Natural killer cell treated with Interleukin-12 subunit alpha and Interleukin-12 subunit beta and Interleukin-15 and Interleukin-18, amount 100 ng/mL, for 72 hours (primary cell): ENCODE measurements around the gene ZHX3. TPM values are rescaled to one million over a fixed set of nuclear protein-coding genes. Genes with fewer than 3 reads are reported as not detected.
A peak's percentile ranks its signal among the peaks of the same experiment; 100 is the strongest.

Experiments
- ATAC-seq, 2 donors: fragments of 150-1000 bp; cut with Tn5 transposase in 1 of 2; sonication (Bioruptor Pico), chemical (Tn5 transposase) in 1 of 2; 2 replicates each; pipeline ENCODE4 v1.10.0; 2021
- DNase-seq: peaks from one replicate; pipeline ENCODE4 v3.0.0; 2022; ENCODE audit warnings: low spot score
- H3K27ac Mint-ChIP-seq, 2 donors: 1 replicate in 1 of 2; 2 replicates in 1 of 2; pipeline ENCODE4 v1.8.0; 2022; ENCODE audit warnings: mixed read lengths in 2 of 2, mild to moderate bottlenecking in 1 of 2, moderate library complexity in 1 of 2
- H3K27me3 Mint-ChIP-seq, 2 donors: 1 replicate in 1 of 2; 2 replicates in 1 of 2; pipeline ENCODE4 v1.8.0; 2022; ENCODE audit warnings: mixed read lengths in 2 of 2
- H3K36me3 Mint-ChIP-seq: one replicate; pipeline ENCODE4 v1.8.0; 2022; ENCODE audit warnings: mixed read lengths
- H3K4me1 Mint-ChIP-seq, 2 donors: 1 replicate in 1 of 2; 2 replicates in 1 of 2; pipeline ENCODE4 v1.8.0; 2022; ENCODE audit warnings: low read depth in 2 of 2, mixed read lengths in 2 of 2, mild to moderate bottlenecking in 1 of 2
- H3K4me3 Mint-ChIP-seq: one replicate; pipeline ENCODE4 v1.8.0; 2022; ENCODE audit warnings: mixed read lengths
- H3K9me3 Mint-ChIP-seq: 2 replicates; pipeline ENCODE4 v1.8.0; 2022; ENCODE audit warnings: mixed read lengths
- total RNA-seq, 2 donors: library from RNA; stranded (reverse); gene quantifications; one replicate each; pipeline ENCODE4 v1.2.3, GENCODE V29; 2022

The ZHX3 gene
- total RNA-seq, 2 donors from 2014 or later: 7.6 to 21.6 TPM

DNA sequence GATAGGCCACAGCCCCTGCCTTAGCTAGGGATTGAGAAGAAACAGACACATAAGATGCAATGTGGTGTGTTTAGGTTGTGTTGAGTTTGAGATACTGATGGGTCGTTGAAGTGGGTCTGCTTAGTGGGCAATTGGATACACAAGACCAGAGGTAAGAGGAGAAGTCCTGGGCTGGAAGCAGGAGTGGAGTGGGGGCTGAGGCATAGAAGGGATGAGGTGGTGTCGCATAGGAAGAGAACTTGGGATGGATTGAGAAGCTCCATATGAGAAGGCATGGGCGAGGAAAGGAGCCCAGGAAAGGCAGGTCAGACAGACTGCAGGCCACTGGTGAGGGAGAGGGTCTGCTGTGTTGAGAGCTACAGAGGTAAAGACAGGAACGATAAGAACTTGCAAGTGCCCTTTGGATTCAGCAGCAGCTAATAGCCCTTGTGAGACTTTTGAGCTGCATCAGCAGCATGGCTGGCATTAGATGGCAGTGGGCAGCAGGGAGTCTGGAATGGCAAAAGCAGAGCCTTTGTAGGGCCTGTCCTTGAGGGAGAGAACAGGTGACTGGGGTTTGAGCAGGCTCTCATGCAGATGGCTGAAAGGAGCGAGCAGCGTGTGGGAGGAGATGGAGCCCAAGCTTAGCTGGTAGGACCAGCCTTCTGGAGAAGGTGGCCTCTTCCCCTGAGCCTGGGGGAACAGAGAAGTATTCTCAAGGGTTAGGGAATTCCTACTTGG lies 147.0 kb downstream of the ZHX3 start:
- no peak for DNase-seq
- H3K4me1 Mint-ChIP-seq: peaks cover 27 to 28% of the 10 kb centered on the region in 2 donors
- no peaks in the 10 kb centered on the region for H3K9me3 Mint-ChIP-seq
- peaks cover 0 to 2% of the 10 kb centered on the region in 2 donors for H3K27me3 Mint-ChIP-seq
- H3K36me3 Mint-ChIP-seq: peaks cover 7% of the 10 kb centered on the region
- no peak overlapping the region for H3K27ac Mint-ChIP-seq
- no peak overlapping the region for H3K4me3 Mint-ChIP-seq
- no peak for ATAC-seq

- H3K36me3 Mint-ChIP-seq: peaks cover 7% of the 10 kb centered on the region
- H3K27me3 Mint-ChIP-seq: peaks cover 0 to 2% of the 10 kb centered on the region in 2 donors
- H3K4me3 Mint-ChIP-seq: no peak overlapping the region
- no peak overlapping the region for H3K27ac Mint-ChIP-seq
- DNase-seq (no peak), ATAC-seq (no peak)
- H3K4me1 Mint-ChIP-seq: peaks cover 29 to 32% of the 10 kb centered on the region in 2 donors
- no peaks in the 10 kb centered on the region for H3K9me3 Mint-ChIP-seq
These were observed 147.7 kb downstream of the ZHX3 start for GRCh38 chr20:41169791-41170351.

DNA sequence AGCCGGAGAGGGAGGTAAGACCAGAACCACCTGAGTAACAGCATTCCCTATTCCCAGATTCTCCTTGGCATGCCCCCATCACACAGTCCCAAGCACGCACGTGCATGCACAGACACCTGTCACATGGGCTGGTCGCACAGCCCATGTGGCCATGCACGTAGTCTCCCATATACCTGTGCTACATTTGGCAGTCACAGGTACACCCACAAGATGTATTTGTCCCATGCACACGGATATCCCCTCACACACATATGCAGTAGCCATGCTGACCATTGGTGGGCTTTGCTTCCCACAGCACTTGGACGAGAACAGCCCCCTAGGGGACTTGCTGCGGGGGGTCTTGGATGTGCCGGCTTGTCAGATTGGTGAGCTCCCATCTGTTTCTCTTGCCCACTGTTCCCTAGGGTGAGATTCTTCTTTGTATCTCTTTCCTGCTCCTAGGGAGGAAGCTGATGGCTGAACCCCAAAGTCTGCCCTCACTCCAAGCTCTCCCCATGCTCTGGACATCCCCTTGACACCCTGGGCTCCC lies 148.3 kb downstream of the ZHX3 start:
- Mint-ChIP-seq H3K9me3 (no peaks in the 10 kb centered on the region), H3K27me3 (peaks cover 0 to 2% of the 10 kb centered on the region in 2 donors), H3K4me3 (no peak overlapping the region), H3K4me1 (peaks cover 30 to 32% of the 10 kb centered on the region in 2 donors), H3K27ac (no peak overlapping the region), H3K36me3 (peaks cover 12% of the 10 kb centered on the region)
- ATAC-seq: no peak
- DNase-seq: peak; percentile 38

DNA sequence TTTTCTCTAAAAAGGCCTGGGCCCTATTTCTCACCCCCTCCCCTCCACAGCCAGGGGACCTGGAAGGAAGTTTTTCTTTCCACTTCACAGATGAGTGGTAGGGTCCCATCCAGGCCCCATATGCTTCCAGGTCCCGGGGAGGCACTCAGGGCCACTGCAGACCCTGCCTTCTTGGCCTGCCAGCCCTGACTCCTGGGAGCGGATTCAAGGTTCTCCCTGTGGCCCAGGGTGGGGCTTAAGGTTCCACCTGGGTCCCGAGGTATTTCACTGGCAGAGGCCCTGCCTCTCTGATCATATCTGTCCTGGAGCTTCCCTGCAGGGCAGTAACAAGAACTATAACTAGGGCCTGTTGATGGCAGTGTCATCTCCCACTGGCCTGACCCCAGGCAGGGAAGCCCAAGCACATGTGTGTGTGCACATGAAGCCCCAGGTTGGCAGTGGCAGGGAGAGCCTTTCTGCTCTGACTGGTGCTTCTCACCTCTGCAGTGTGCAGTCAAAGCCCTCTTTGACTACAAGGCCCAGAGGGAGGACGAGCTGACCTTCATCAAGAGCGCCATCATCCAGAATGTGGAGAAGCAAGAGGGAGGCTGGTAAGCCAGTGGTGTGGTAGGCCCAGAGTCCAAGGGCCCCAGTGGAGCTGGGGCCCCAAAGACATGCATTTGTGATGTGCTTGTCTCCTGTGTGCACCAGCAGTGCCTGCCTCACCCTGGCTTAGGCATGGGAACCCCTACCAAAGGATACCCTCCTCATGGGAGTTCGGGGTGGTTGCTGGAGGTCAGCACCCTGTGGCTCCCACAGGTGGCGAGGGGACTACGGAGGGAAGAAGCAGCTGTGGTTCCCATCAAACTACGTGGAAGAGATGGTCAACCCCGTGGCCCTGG lies 149.0 kb downstream of the ZHX3 start:
- no peak for ATAC-seq
- H3K4me3 Mint-ChIP-seq: no peak overlapping the region
- peaks cover 0 to 2% of the 10 kb centered on the region in 2 donors for H3K27me3 Mint-ChIP-seq
- H3K4me1 Mint-ChIP-seq: peaks cover 32 to 34% of the 10 kb centered on the region in 2 donors
- H3K36me3 Mint-ChIP-seq: peaks cover 19% of the 10 kb centered on the region
- DNase-seq: no peak
- no peak overlapping the region for H3K27ac Mint-ChIP-seq
- H3K9me3 Mint-ChIP-seq: no peaks in the 10 kb centered on the region

GRCh38 chr20:41167481-41168253 lies 149.9 kb downstream of the ZHX3 start:
- Mint-ChIP-seq H3K4me3 (no peak overlapping the region), H3K9me3 (no peaks in the 10 kb centered on the region), H3K27me3 (peaks cover 0 to 2% of the 10 kb centered on the region in 2 donors), H3K27ac (peak overlapping the region in 1 of 2 donors; percentile 72), H3K4me1 (peaks cover 32 to 35% of the 10 kb centered on the region in 2 donors), H3K36me3 (peaks cover 19% of the 10 kb centered on the region)
- ATAC-seq (peak; percentile 30 to 65), DNase-seq (peak; percentile 52)

- H3K27ac Mint-ChIP-seq: peak overlapping the region in 1 of 2 donors; percentile 72
- H3K36me3 Mint-ChIP-seq: peaks cover 19% of the 10 kb centered on the region
- ATAC-seq: no peak
- H3K4me1 Mint-ChIP-seq: peaks cover 32 to 35% of the 10 kb centered on the region in 2 donors
- no peaks in the 10 kb centered on the region for H3K9me3 Mint-ChIP-seq
- DNase-seq: no peak
- H3K4me3 Mint-ChIP-seq: no peak overlapping the region
- H3K27me3 Mint-ChIP-seq: peaks cover 0 to 2% of the 10 kb centered on the region in 2 donors
These were observed 150.4 kb downstream of the ZHX3 start for GRCh38 chr20:41167118-41167470.

DNA sequence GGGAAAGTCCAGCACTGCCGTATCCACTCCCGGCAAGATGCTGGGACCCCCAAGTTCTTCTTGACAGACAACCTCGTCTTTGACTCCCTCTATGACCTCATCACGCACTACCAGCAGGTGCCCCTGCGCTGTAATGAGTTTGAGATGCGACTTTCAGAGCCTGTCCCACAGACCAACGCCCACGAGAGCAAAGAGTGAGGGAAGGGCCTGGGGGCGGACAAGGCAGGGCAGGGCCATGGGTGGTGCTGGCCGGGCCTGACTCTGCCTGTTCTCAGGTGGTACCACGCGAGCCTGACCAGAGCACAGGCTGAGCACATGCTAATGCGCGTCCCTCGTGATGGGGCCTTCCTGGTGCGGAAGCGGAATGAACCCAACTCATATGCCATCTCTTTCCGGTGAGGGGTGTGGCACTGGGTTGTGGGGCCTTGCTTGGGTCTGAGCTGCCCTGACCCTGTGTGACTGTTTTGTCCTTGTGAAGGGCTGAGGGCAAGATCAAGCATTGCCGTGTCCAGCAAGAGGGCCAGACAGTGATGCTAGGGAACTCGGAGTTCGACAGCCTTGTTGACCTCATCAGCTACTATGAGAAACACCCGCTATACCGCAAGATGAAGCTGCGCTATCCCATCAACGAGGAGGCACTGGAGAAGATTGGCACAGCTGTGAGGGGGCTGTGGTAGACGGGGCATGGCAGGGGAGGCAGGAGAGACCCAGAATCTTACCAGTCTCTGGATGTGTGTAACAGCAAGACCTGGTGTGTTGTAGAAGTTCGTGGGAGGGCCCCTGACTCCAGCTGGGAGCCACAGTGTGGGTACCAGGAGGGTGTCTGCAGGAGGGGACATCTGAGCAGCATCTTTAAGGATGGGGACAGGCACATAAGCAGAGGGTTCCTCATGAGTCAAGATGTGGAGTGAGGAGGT lies 151.1 kb downstream of the ZHX3 start:
- Mint-ChIP-seq H3K27me3 (peaks cover 0 to 2% of the 10 kb centered on the region in 2 donors), H3K9me3 (no peaks in the 10 kb centered on the region), H3K27ac (peak overlapping the region in 1 of 2 donors; percentile 72), H3K4me1 (peaks cover 29 to 33% of the 10 kb centered on the region in 2 donors), H3K4me3 (no peak overlapping the region), H3K36me3 (peaks cover 19% of the 10 kb centered on the region)
- no peak for ATAC-seq
- DNase-seq: no peak

DNA sequence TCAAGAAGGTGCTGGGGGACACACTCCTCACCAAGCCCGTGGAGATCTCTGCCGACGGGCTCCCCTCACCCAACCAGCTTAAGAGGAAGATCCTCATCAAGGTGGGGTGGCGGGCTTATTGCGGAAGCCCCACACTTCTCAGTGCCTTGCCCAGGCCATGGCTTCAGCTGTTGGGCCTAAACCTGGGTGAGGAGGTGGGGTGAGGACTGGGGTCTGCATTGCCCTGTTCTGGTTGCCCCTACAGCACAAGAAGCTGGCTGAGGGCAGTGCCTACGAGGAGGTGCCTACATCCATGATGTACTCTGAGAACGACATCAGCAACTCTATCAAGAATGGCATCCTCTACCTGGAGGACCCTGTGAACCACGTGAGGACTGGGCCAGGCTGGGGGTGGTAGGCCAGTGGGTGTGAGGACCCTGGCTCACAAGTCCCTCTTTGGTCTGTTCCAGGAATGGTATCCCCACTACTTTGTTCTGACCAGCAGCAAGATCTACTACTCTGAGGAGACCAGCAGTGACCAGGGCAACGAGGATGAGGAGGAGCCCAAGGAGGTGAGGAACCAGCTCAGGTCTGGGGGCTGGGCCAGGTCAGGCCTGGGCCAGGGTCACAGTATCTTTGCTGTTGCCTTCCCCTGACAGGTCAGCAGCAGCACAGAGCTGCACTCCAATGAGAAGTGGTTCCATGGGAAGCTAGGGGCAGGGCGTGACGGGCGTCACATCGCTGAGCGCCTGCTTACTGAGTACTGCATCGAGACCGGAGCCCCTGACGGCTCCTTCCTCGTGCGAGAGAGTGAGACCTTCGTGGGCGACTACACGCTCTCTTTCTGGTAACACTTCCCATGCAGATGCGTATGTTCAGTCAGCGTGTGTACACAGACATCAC lies 152.3 kb downstream of the ZHX3 start:
- ATAC-seq (no peak), DNase-seq (peak; percentile 38)
- Mint-ChIP-seq H3K4me3 (no peak overlapping the region), H3K27me3 (peaks cover 0 to 2% of the 10 kb centered on the region in 2 donors), H3K9me3 (no peaks in the 10 kb centered on the region), H3K4me1 (peaks cover 34 to 43% of the 10 kb centered on the region in 2 donors), H3K36me3 (peaks cover 22% of the 10 kb centered on the region), H3K27ac (no peak overlapping the region)

GRCh38 chr20:41163821-41164220 lies 153.7 kb downstream of the ZHX3 start:
- no peak for DNase-seq
- H3K27ac Mint-ChIP-seq: no peak overlapping the region
- H3K4me3 Mint-ChIP-seq: no peak overlapping the region
- peaks cover 39 to 54% of the 10 kb centered on the region in 2 donors for H3K4me1 Mint-ChIP-seq
- no peaks in the 10 kb centered on the region for H3K9me3 Mint-ChIP-seq
- H3K27me3 Mint-ChIP-seq: peaks cover 0 to 2% of the 10 kb centered on the region in 2 donors
- ATAC-seq: no peak
- peaks cover 21% of the 10 kb centered on the region for H3K36me3 Mint-ChIP-seq

DNA sequence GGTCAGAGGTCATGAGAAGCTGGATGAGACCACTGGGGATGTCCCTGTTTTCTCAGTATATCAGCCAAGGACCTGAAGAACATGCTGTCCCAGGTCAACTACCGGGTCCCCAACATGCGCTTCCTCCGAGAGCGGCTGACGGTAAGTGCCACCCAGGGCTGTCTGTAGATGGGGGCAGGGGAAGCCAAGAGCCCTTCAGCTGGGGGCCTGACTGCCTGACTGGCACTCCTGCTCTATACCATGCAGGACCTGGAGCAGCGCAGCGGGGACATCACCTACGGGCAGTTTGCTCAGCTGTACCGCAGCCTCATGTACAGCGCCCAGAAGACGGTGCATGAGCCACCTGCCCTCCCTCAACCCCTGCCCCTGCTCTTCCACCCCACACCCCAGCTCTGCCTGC lies 155.1 kb downstream of the ZHX3 start:
- DNase-seq (no peak), ATAC-seq (no peak)
- Mint-ChIP-seq H3K4me3 (no peak overlapping the region), H3K27me3 (peaks cover 0 to 1% of the 10 kb centered on the region in 2 donors), H3K9me3 (no peaks in the 10 kb centered on the region), H3K4me1 (peaks cover 46 to 59% of the 10 kb centered on the region in 2 donors), H3K36me3 (peaks cover 21% of the 10 kb centered on the region), H3K27ac (peak overlapping the region in 1 of 2 donors; percentile 27)

- Mint-ChIP-seq H3K4me3 (no peak overlapping the region), H3K27ac (peak overlapping the region; percentile 27 to 99), H3K36me3 (peaks cover 21% of the 10 kb centered on the region), H3K27me3 (no peaks in the 10 kb centered on the region), H3K9me3 (no peaks in the 10 kb centered on the region), H3K4me1 (peaks cover 46 to 59% of the 10 kb centered on the region in 2 donors)
- DNase-seq (no peak), ATAC-seq (no peak)
These were observed 155.6 kb downstream of the ZHX3 start for GRCh38 chr20:41161886-41162285.
